ENCODE results near the gene HMGN4.
A peak's percentile ranks its signal among the peaks of the same experiment; 100 is the strongest.
"Not testable (repeated sequence)": the region's sequence is repeated elsewhere in the genome, so short reads cannot be mapped to it uniquely, and the experiment has no call there.

HMGN4 gene

DNA sequence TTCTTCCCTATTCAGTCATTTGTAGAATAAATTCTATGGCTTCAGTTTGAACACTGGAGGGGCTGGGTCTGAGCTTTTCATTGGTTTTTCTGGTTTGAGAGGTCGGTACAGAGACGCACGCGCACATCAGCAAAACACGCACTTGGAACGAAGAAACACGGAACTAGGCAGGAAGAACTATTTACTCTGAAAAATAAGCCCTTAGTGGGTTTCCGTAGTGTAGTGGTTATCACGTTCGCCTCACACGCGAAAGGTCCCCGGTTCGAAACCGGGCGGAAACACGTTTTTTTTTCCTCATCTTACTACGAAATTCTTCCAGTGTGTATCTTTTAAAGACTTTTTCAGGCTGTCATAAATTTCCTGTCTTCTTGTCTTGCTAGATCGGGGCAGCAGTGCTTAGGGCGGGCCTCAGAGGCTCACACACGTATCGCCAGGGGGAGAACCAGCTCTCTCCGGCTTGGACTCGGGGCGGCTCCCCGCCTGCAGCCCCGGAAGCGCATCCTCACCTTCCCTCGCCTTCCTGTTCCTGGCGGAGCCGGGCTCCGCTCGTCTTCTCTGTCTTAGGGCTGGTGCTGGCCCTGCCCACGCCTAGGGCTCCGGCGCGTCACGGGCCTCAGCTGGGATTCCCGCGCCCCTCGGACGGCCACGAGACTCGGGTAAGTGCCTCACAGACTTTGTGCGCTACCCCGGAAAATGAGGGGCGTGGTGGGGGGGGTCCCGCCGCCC, at the start of gene HMGN4:
Gene HMGN4 (plus strand): TSS at position 521 of the 726 bp plus-strand sequence. CDS start 6,841 bp downstream, outside the sequence.
- DNase-seq (ENCODE audit: low read depth): peak; percentile 69

DNA sequence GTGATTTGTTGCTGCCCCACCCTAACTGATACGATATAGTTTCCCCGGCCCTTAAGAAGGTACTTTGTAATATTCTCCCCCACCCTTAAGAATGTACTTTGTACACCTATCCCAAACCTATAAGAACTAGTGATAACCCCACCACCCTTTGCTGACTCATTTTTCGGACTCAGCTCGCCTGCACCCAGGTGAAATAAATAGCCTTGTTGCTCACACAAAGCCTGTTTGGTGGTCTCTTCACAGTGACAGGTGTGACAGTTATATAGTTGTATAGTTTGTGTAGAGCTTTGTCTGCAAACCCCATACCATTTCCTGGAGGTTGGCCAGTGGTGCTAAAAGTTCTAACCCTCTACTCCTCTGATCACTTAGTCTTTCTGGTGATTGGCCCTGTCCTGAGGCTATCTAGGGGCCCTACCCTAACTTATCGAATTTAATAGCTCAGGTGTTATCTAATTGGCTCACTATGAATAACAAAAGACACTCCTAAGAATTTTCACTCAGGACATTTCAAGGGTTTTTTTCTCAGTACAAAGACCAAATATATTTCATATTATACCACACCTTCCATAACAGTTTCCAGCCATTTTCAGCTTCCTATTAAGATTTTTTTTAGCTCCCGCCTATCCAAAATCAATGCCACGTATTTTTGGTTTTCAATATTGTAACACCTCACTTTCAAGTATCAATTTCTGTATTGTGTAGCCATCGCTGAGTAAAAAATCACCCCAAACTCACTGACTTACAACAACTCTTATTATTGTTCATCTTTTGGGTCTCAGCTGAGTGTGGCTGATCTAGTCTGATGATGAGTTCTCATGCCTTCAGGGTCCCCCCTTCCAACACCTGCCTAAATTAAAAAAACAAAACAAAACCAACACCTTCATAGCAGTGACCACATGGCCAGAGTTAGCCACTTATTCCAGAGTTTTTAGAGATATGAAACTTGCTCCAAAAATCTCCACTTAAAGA, 47.9 kb upstream of the HMGN4 start:
- DNase-seq (ENCODE audit: low read depth): no peak

DNA sequence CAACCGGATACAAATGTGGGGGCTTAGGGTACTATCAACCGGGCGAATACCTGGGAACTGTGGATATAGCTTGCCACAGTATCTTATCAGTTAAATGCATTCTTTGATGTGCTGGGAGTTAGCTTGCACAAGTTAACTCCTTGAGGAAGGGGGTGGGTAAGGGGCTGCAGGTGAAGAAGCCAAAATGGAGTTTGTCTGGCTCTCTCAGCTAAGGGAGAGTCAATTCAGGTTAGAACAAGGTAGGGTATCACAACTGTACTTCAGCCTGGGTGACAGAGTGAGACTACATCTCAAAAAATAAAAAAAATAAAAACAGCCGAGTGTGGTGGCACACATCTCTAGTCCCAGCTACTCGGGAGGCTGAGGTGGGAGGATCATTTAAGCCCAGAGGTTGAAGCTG, 46.6 kb upstream of the HMGN4 start:
- no peak for DNase-seq (ENCODE audit: low read depth)

DNA sequence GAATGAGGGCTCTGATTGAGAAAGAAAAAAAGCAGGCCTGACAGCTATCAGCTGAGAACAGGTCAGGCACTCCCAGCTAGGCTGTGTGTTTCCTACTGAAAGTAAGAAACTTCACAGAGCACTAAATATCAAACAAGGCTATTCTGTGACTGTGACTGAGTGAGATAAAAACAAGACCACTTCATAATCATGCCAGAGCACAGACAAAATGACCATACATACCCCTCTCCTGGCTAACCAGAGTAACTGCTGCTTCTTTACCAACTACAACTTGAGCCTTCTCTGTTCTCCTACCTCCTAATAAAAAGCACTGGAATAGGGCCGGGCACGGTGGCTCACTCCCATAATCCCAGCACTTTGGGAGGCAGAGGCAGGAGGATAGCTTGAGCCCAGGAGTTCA, 44.9 kb upstream of the HMGN4 start:
- no peak for DNase-seq (ENCODE audit: low read depth)

DNA sequence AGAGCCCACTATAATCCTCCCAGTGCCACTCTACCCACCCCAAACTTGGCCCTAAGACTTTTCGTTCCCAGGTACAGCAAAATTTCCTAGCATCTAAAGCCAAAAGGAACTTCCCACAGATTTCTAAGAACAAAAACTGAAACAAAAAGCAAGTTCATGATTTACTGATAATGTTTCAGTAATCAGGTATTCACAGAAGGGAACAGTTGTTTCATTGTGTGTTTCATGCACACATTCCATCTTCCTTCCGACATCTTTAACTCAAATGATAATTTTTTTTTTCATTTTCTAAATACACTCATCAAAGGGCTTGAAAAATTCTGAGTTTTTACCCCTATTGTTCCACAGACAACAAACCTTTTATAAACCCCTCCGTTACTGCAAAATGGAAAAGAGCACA, 44.0 kb upstream of the HMGN4 start:
- no peak for DNase-seq (ENCODE audit: low read depth)

DNA sequence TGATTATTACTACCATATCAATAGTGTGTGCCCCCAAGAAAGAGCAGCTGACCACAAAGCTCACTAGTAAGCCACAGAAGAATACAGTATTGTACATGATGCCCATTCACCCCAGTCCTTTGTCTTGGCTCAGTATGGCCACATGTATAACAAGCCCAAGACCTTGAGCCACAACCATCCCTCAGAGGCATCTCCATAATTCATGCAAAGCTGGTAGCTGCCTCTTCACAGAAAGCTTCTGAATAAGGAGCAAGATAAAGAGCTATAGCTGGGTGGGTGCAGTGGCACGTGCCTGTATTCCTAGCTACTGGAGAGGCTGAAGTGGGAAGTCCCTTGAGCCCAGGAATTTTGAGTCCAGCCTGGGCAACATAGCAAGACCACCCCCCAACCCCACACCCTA, 42.9 kb upstream of the HMGN4 start:
- no peak for DNase-seq (ENCODE audit: low read depth)

DNA sequence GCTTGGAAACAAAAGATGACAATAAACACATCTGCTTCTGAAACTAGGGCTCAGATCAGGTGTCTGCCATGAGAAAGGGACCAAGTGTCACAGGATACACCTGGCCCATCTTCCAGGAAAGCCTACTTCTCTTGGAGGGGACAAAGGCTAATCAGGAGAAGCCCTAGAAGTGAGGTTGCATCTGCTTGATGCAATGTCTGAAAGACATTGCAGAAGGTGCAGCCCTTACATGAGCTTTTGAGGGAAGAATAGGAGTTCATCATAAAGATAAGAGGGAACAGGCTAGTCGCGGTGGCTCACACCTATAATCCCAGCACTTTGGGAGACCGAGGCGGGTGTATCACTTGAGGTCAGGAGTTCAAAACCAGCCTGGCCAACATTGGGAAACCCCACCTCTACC, 40.6 kb upstream of the HMGN4 start:
- no peak for DNase-seq (ENCODE audit: low read depth)

DNA sequence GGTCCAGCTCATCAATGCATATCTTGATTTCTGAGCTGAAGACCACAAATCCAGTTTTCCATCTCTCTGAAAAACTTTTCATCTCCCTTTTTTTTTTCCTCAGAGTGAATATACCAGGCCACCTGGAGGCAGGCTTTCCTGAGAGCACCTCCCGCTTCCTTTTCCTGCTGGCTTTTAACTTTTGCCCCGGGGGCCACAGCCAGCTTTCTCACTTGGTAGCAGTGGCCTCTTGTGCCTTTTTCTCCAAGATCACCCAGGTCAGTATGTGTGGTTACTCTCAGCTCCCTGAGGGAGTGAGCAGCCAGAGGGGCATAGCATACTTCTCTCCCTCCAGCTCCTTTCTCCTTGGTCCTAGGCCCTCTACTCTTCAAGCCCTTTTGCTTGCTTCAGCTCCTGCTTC, 38.1 kb upstream of the HMGN4 start, which contains the start of gene BTN1A1:
Gene BTN1A1 (plus strand): TSS at position 202 of the 400 bp plus-strand sequence. CDS start 984 bp downstream, outside the sequence.
- no peak for DNase-seq (ENCODE audit: low read depth)

DNA sequence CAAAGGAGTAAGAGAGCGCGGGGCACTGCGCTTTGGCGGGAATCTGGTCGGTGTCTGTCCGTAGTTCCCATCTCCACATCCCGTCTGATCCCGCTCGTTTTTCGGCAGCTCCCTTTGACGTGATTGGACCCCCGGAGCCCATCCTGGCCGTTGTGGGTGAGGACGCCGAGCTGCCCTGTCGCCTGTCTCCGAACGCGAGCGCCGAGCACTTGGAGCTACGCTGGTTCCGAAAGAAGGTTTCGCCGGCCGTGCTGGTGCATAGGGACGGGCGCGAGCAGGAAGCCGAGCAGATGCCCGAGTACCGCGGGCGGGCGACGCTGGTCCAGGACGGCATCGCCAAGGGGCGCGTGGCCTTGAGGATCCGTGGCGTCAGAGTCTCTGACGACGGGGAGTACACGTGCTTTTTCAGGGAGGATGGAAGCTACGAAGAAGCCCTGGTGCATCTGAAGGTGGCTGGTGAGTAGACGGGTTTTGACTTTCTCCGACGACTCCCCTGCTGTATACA, 36.6 kb upstream of the HMGN4 start:
- no peak for DNase-seq (ENCODE audit: low read depth)

DNA sequence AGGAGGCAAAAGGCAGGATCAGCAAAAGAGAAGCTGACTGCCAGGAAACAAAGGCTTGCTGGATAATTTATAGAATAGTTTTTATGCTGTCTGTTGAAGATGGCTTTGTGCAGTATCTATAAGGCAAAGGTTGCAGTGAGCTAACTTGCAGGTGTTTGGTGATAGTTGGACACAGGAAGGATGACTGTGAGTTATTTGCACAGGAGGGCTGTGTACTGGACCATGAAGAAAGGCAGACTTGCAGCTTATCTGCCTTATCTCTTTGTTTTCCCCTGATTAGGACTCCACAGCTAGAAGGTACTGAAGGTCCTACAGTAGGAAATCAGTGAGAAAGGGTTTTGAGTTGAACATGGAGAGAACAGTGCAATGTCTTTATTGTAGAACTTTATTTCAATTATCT, 36.0 kb upstream of the HMGN4 start:
- DNase-seq (ENCODE audit: low read depth): no peak

DNA sequence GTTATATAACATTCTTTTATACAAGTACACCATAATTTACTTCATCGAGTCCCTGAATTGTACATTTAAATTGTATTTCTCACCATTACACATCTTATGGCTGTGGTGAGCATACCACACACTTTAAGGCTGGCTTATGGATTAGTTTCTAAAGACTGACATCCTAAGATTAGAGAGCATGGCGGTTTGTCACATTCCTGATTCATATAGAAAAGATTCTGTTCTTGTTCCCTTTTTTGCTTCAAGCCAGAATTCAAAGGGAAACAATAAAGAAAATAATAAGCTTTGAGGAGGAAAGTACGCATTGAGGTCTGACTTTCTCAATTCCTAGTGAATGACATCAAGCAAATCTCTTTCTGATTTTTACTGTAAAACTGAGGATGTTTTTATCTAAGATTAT, 35.5 kb upstream of the HMGN4 start:
- no peak for DNase-seq (ENCODE audit: low read depth)

DNA sequence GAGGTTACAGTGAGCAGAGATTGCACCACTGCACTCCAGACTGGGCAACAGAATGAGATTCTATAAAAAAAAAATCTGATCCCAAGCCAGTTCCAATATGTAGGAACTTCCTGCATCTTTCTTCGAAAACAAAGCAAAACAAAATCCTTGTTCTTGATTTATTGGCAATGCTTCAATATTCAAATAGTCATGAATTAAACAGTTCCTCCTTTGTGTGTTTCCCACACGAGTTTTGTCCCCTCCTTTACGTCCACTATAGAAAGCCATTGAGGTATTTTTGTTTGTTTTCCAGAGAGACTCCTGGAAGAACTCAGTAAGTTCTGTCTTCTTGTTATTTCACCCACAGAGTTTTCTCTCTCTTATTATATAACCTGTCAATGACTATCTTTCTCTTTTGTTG, 30.5 kb upstream of the HMGN4 start:
- DNase-seq (ENCODE audit: low read depth): no peak

DNA sequence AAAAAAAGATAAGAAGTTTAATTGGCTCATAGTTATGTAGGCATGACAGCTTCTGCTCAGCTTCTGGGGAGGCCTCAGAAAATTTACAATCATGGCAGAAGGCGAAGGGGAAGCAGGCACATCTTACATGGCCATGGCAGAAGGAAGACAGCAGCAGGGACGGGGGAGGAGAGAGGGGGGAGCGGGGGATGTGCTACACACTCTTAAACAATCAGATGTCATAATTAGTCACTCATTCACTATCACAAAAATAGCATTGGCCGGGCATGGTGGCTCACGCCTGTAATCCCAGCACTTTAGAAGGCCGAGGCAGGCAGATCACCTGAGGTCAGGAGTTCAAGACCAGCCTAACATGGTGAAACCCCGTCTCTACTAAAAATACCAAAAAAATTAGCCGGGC, 27.1 kb upstream of the HMGN4 start:
- DNase-seq (ENCODE audit: low read depth): not testable (repeated sequence)

DNA sequence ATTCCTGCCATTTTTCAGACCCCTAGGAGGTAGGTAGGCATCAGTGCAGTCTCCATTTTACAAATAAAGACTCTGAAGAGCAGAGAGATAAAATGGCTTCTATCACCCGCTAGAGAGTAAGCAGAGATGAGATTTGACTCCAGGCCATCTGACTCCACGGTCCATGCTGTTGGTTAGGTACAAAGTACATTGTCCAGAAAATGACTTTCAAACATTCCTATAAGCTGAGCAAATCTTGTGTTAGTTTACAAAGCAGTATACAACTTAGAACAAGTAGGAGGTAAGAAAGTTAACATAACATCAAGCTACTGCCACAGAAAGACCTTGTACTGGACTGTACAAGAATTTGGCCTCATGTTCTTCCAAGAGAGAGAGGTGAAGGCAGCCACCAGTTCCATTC, 23.2 kb upstream of the HMGN4 start:
- DNase-seq (ENCODE audit: low read depth): no peak

DNA sequence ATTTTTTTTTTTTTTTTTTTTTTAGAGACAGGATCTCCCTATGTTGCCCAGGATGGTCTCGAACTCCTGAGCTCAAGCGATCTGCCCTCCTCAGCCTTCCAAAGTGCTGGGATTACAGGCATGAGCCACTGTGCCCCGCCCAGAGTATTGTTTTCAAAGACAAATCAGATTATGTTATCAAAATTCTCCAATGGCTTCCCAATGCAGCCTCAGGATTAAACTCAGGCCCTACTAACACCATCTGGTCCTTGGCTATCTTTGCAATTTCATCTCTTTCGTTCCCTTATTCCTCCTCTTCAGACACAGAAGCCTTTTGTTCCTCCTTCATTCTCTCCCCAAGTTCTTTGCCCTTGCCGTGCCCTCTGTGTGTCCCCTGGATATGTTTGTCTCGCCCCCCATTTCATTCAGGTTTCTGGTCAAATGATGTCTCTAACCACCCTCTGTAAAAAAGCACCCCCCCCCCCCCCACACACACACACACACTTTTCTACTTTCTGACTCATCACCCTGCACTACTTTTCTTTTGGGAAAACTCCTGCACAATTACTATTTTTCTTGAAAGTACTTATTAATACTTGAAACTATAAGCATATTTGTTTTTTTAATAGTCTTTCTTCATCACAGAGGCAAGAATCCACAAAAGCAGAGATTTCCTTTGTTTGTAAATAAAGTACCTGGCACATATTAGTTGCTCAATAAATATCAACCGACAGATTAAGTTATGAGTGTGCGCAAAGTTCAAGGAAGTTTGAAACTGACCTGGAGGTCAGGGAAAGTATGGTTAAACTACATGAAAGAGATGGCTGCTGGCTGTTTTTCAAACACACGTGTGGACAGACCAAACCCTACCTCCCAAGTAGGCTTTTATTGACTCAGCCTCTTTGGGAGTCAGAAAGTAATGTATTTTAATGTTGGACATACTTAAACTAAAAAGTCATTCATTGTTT, 21.4 kb upstream of the HMGN4 start:
- DNase-seq (ENCODE audit: low read depth): no peak

DNA sequence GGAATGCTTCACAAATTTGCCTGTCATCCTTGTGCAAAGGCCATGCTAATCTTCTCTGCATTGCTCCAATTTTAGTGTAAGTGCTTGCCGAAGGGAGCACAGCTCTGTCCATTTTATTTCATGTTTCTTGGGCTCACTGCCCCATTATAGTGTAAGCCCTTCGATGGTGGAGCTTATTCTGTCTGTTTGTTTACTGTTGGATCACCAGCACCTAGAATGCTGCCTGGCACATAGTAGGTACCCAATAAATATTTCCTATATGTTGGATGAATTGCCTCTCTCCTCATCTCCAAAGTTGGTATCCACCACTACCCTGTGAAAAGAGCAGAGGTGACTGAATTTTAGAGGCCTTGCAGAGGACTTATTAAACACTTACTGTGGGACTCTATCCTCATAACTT, 18.8 kb upstream of the HMGN4 start:
- DNase-seq (ENCODE audit: low read depth): no peak

DNA sequence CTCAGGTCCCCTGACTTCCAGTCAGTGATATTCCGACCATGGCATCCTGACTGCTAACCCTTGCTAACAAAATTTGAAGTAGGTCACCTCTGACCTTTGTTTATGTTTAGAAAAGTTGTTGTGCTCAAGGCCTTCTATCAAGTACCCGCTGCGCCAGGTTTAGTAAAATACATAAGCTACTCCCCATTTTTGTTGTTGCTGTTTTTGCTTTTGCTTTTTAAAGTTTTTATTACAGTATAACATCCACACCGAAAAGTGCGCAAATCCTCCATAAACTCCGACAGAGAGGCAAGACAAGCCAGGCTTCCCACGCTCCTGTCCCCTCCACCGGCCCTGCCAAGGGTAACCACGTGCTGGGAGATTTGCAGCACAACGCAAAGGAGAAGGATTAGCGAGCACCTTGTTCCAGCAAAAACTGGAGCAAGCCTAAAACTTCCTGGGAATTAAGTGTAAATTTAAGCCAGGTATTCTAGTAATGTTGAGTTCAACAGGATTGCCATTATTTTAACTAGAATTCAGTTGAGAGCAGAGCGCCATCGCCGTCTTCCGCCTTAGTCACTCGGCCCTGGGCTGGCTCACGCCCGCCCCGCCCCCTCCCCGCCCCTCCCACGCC, 17.8 kb upstream of the HMGN4 start:
- no peak for DNase-seq (ENCODE audit: low read depth)

DNA sequence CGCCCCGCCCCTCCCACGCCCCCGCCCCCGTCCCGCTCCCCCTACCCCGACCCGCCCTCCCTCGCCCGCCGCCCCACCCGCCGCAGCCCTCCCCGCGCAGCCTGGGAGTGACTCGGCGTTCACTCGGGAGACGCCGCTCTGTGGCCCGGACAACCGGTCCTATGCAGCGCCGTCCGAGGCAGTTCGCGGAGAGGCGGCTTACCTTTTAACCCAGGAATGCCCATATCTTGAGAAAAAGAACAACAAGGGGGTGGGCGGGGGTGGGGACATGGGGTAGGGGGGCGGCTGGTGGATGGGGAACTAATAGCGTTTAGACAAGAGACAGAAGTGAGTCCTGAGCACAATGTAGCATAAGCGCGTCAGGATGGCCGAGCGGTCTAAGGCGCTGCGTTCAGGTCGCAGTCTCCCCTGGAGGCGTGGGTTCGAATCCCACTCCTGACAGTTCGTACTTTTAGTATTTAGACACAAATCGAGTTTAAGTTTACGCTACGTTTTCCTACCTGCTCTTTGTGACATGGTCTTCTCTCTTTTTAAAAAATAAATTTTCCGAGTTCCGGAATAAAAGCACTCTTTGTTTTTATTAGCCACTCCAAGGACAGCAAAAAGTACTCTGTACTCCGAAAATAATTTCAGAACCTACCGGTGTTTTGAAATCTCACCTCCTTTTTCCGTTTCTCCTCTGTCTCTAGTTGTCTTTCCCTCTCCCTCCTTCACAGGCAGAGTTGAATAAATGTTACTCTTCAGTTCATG, 17.1 kb upstream of the HMGN4 start:
- DNase-seq (ENCODE audit: low read depth): peak; percentile 66

DNA sequence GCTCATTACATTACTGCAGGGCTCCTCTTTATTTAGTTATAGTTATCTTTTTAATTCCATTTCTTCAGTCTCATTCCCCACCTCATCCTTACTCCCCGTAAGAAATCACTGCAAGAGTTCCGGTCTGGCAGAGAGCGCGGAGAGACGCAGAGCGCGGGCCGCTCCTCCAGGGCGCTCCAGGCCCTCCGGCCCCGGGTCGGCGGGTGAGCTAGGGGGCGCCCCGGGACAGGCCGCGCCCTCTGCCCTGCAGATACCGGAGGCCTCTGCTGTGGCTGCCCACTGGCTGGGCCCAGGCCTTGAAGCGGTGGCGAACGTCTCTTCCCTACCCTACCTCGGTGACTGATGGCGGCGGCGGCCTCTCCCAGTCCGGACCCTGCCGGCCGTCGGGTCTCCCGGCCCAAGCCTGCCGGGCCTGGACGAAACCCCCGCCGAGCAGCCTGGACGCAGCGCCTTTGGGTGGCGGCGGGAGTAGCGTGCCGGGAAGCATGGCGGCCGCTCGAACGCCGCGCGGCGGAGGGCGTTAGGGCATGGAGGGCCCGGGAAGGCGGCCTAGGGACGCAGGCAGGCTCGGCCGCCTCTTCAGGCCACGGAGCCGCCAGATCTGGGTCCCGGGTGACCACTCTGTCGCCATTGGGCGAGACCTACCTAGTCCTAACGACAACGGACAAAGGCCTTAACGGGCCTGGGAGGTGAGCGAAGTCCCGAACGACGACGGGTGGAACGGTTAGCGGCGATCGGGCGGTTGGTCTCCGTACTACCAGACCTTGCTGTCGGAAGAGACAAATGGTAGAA, 16.4 kb upstream of the HMGN4 start:
- peak; percentile 64 for DNase-seq (ENCODE audit: low read depth)
